ENCODE results near the gene PTPRG. TPM values are rescaled to one million over a fixed set of nuclear protein-coding genes. Genes with fewer than 3 reads are reported as not detected.

The PTPRG gene
- total and polyA plus RNA-seq, 12 donors, result 6.3 to 119 (median 72.2) TPM

GRCh38 chr3:61741551-61741950 is 180.2 kb downstream of the PTPRG start:
- Histone ChIP-seq H3K27ac (no peak overlapping the region), H3K27me3 (no peaks in the 10 kb centered on the region), H3K4me3 (no peak overlapping the region), H3K36me3 (replicated peaks in 1 of 2) (no peaks in the 10 kb centered on the region), H3K9me3 (replicated peaks in 1 of 3) (no peaks in the 10 kb centered on the region), H3K4me1 (replicated peaks in 1 of 2) (no peaks in the 10 kb centered on the region)
- intact Hi-C loops (cut with DNase I), result no loop called here
- no peak for DNase-seq
- WGBS, 4 donors, result 89 to 94% (median 92%) methylated on average over 3 of the region's 3 CpGs
- no peak for TF ChIP-seq CTCF (IDR thresholded peaks at IDR 0.05)
- TF ChIP-seq POLR2A (IDR thresholded peaks at IDR 0.05), result no peak

- no peak for TF ChIP-seq POLR2A (IDR thresholded peaks at IDR 0.05)
- intact Hi-C loops (cut with DNase I), result no loop called here
- Histone ChIP-seq H3K27me3 (no peaks in the 10 kb centered on the region), H3K27ac (no peak overlapping the region), H3K4me1 (replicated peaks in 1 of 2) (no peaks in the 10 kb centered on the region), H3K36me3 (replicated peaks in 1 of 2) (no peaks in the 10 kb centered on the region), H3K9me3 (replicated peaks in 1 of 3) (no peaks in the 10 kb centered on the region), H3K4me3 (no peak overlapping the region)
- no peak for DNase-seq
- WGBS, 4 donors, result 74 to 87% (median 80%) methylated on average over 7 of the region's 7 CpGs
Measured at GRCh38 chr3:61742006-61742405, 180.6 kb downstream of the PTPRG start.

- no peak overlapping the region for H3K27ac ChIP-seq
- no peaks in the 10 kb centered on the region for H3K9me3 ChIP-seq (replicated peaks in 1 of 3)
- no peaks in the 10 kb centered on the region for H3K27me3 ChIP-seq
- no peak for DNase-seq
- H3K4me1 ChIP-seq (replicated peaks in 1 of 2), result no peaks in the 10 kb centered on the region
- H3K4me3 ChIP-seq, result no peak overlapping the region
- TF ChIP-seq CTCF (IDR thresholded peaks at IDR 0.05) (no peak), POLR2A (IDR thresholded peaks at IDR 0.05) (no peak)
- no peaks in the 10 kb centered on the region for H3K36me3 ChIP-seq (replicated peaks in 1 of 2)
- intact Hi-C loops (cut with DNase I), result no loop called here
- 95 to 99% (median 96%) methylated on average over 3 to 11 of the region's 11 CpGs for WGBS, 4 donors
Measured at GRCh38 chr3:61743067-61743466, 181.7 kb downstream of the PTPRG start.

- Histone ChIP-seq H3K4me3 (no peak overlapping the region), H3K9me3 (replicated peaks in 1 of 3) (no peaks in the 10 kb centered on the region), H3K36me3 (replicated peaks in 1 of 2) (no peaks in the 10 kb centered on the region), H3K27ac (no peak overlapping the region), H3K27me3 (no peaks in the 10 kb centered on the region), H3K4me1 (replicated peaks in 1 of 2) (no peaks in the 10 kb centered on the region)
- intact Hi-C loops (cut with DNase I), result no loop called here
- DNase-seq, result no peak
- TF ChIP-seq POLR2A (IDR thresholded peaks at IDR 0.05) (no peak), CTCF (IDR thresholded peaks at IDR 0.05) (no peak)
- WGBS, 4 donors, result 50 to 97% (median 85%) methylated on average over 2 of the region's 2 CpGs
Measured at GRCh38 chr3:61743686-61744242, 182.4 kb downstream of the PTPRG start.

GRCh38 chr3:61748288-61748687 is 186.9 kb downstream of the PTPRG start:
- WGBS, 4 donors, result 87 to 91% (median 89%) methylated on average over 3 of the region's 3 CpGs
- Histone ChIP-seq H3K36me3 (replicated peaks in 1 of 2) (no peaks in the 10 kb centered on the region), H3K27me3 (no peaks in the 10 kb centered on the region), H3K27ac (no peak overlapping the region), H3K9me3 (replicated peaks in 1 of 3) (no peaks in the 10 kb centered on the region), H3K4me1 (replicated peaks in 1 of 2) (no peaks in the 10 kb centered on the region), H3K4me3 (no peak overlapping the region)
- TF ChIP-seq POLR2A (IDR thresholded peaks at IDR 0.05) (no peak), CTCF (IDR thresholded peaks at IDR 0.05) (no peak)
- no peak for DNase-seq
- intact Hi-C loops (cut with DNase I), result no loop called here

Measured in adrenal gland (tissue), 12 donors.